GM12878 (cell line): ENCODE results near the gene SHQ1.

ENCODE experiments used
- CEBPB ChIP-seq, 2 experiments: fragments of 150-350 bp in 1 of 2; IDR thresholded peaks; 2 replicates each; pipeline ENCODE4 v1.6.1; 2012 to 2014; ENCODE audit warnings: low read depth in 2 of 2, low read length in 2 of 2, borderline replicate concordance in 1 of 2, inconsistent platforms in 1 of 2
- ESRRA ChIP-seq: IDR thresholded peaks from 2 replicates; pipeline ENCODE4 v1.6.1; 2012; ENCODE audit warnings: mild to moderate bottlenecking, low read length, improper control_type of control experiment
- IKZF2 ChIP-seq, 2 experiments: fragments of 450-650 bp; IDR thresholded peaks; 2 replicates each; pipeline ENCODE4 v1.6.1; 2017; ENCODE audit warnings: mild to moderate bottlenecking in 2 of 2, moderate library complexity in 2 of 2
- NFIC ChIP-seq: IDR thresholded peaks from 2 replicates; pipeline ENCODE4 v1.6.1; 2012; ENCODE audit warnings: low read depth, mild to moderate bottlenecking, inconsistent platforms, low read length, moderate library complexity
- NRF1 ChIP-seq: conservative IDR thresholded peaks from 2 replicates; pipeline ENCODE4 v1.6.1; 2011; ENCODE audit warnings: mild to moderate bottlenecking, low read depth, low read length, improper control_type of control experiment
- TAF1 ChIP-seq: IDR thresholded peaks from 2 replicates; pipeline ENCODE4 v1.6.1; 2011; ENCODE audit warnings: mild to moderate bottlenecking, low read depth, low read length, borderline replicate concordance
- TCF12 ChIP-seq: IDR thresholded peaks from 2 replicates; pipeline ENCODE4 v1.6.1; 2011; ENCODE audit warnings: low read depth, mild to moderate bottlenecking, low read length
- YY1 ChIP-seq: IDR thresholded peaks from 2 replicates; pipeline ENCODE4 v1.6.1; 2011; ENCODE audit warnings: low read depth, mild to moderate bottlenecking, low read length
- ZSCAN29 ChIP-seq: fragments of 450-650 bp; IDR thresholded peaks from 2 replicates; pipeline ENCODE4 v1.6.1; 2017; ENCODE audit warnings: mild to moderate bottlenecking, moderate library complexity
- TF ChIP-seq, protein P1 (sequence below), 3 experiments: IDR thresholded peaks in 2 of 3; conservative IDR thresholded peaks in 1 of 3; 2 replicates each; pipeline ENCODE4 v1.5.1; 2011; ENCODE audit warnings: low read depth in 3 of 3, low read length in 3 of 3, mild to moderate bottlenecking in 3 of 3, control low read depth in 2 of 3, moderate library complexity in 2 of 3, inconsistent platforms in 1 of 3, mixed read lengths in 1 of 3; ENCODE audit not compliant: control insufficient read depth in 2 of 3, insufficient read depth in 1 of 3; ENCODE audit errors: extremely low read depth in 1 of 3

DNA sequence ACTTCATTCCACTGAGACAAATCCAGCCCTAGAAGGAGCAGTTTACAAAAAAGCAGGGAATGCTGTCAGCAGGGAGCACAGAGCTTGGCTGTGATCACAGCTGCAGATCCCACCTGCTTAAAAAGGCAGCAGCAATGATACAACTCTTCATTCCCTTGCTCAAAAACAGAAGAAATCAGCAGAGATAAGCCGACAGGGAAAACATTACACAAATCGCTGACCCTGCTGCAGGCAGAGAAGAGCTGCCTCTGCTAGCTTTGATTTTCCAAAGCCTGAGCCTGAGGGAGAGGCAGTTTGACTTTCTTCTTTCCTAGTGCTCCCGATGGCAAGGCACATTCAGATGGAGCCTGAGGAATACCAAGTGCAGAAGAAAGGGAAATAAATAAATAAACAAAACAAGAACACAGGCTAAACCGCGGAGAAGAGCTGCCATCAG is 80.2 kb downstream of the SHQ1 start:
- TF ChIP-seq, protein P1, sequence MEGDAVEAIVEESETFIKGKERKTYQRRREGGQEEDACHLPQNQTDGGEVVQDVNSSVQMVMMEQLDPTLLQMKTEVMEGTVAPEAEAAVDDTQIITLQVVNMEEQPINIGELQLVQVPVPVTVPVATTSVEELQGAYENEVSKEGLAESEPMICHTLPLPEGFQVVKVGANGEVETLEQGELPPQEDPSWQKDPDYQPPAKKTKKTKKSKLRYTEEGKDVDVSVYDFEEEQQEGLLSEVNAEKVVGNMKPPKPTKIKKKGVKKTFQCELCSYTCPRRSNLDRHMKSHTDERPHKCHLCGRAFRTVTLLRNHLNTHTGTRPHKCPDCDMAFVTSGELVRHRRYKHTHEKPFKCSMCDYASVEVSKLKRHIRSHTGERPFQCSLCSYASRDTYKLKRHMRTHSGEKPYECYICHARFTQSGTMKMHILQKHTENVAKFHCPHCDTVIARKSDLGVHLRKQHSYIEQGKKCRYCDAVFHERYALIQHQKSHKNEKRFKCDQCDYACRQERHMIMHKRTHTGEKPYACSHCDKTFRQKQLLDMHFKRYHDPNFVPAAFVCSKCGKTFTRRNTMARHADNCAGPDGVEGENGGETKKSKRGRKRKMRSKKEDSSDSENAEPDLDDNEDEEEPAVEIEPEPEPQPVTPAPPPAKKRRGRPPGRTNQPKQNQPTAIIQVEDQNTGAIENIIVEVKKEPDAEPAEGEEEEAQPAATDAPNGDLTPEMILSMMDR (IDR thresholded peaks at IDR 0.05 in 2 of 3, conservative IDR thresholded peaks at IDR 0.05 in 1 of 3; ENCODE audit: control insufficient read depth in 2 of 3, extremely low read depth in 1 of 3, insufficient read depth in 1 of 3, low read depth in 3 of 3, low read length in 3 of 3) = no peak
- TF ChIP-seq NFIC (no peak), NRF1 (no peak), YY1 (no peak), IKZF2 (IDR thresholded peaks at IDR 0.05) (no peak), ESRRA (no peak), TAF1 (no peak), TCF12 (no peak), ZSCAN29 (no peak), CEBPB (IDR thresholded peaks at IDR 0.05; ENCODE audit: borderline replicate concordance in 1 of 2, low read depth in 2 of 2, low read length in 2 of 2) (no peak)
